Measurements from ENCODE around the gene NPLOC4.
"Not testable (repeated sequence)": the region's sequence is repeated elsewhere in the genome, so short reads cannot be mapped to it uniquely, and the experiment has no call there.

NPLOC4 gene

GRCh38 chr17:81539961-81540675 is 96.8 kb downstream of the NPLOC4 start:
- no peak overlapping the region for H3K4me3 ChIP-seq (ENCODE audit: low read length)
- no peak for DNase-seq (ENCODE audit: low read depth, low spot score)

GRCh38 chr17:81539571-81539900 is 97.4 kb downstream of the NPLOC4 start:
- H3K4me3 ChIP-seq (ENCODE audit: low read length): no peak overlapping the region
- no peak for DNase-seq (ENCODE audit: low read depth, low spot score)

GRCh38 chr17:81538651-81539570 is 98.0 kb downstream of the NPLOC4 start:
- no peak for DNase-seq (ENCODE audit: low read depth, low spot score)
- H3K4me3 ChIP-seq (ENCODE audit: low read length): no peak overlapping the region

- DNase-seq (ENCODE audit: low read depth, low spot score): no peak
- H3K4me3 ChIP-seq (ENCODE audit: low read length): no peak overlapping the region
Measured at GRCh38 chr17:81537856-81538555, 98.9 kb downstream of the NPLOC4 start.

GRCh38 chr17:81537343-81537855 is 99.5 kb downstream of the NPLOC4 start:
- no peak for DNase-seq (ENCODE audit: low read depth, low spot score)
- H3K4me3 ChIP-seq (ENCODE audit: low read length): no peak overlapping the region

- no peak overlapping the region for H3K4me3 ChIP-seq (ENCODE audit: low read length)
- no peak for DNase-seq (ENCODE audit: low read depth, low spot score)
Measured at GRCh38 chr17:81536299-81537290, 100.3 kb downstream of the NPLOC4 start.

GRCh38 chr17:81535480-81536298 is 101.2 kb downstream of the NPLOC4 start:
- no peak for DNase-seq (ENCODE audit: low read depth, low spot score)
- no peak overlapping the region for H3K4me3 ChIP-seq (ENCODE audit: low read length)

GRCh38 chr17:81535007-81535328 is 101.9 kb downstream of the NPLOC4 start:
- no peak for DNase-seq (ENCODE audit: low read depth, low spot score)
- H3K4me3 ChIP-seq (ENCODE audit: low read length): no peak overlapping the region

GRCh38 chr17:81534157-81535006 is 102.5 kb downstream of the NPLOC4 start:
- no peak for DNase-seq (ENCODE audit: low read depth, low spot score)
- no peak overlapping the region for H3K4me3 ChIP-seq (ENCODE audit: low read length)

- no peak overlapping the region for H3K4me3 ChIP-seq (ENCODE audit: low read length)
- no peak for DNase-seq (ENCODE audit: low read depth, low spot score)
Measured at GRCh38 chr17:81533339-81534141, 103.4 kb downstream of the NPLOC4 start.

- H3K4me3 ChIP-seq (ENCODE audit: low read length): no peak overlapping the region
- DNase-seq (ENCODE audit: low read depth, low spot score): no peak
Measured at GRCh38 chr17:81532490-81533287, 104.2 kb downstream of the NPLOC4 start.

GRCh38 chr17:81531998-81532404 is 104.9 kb downstream of the NPLOC4 start:
- DNase-seq (ENCODE audit: low read depth, low spot score); H3K4me3 ChIP-seq (ENCODE audit: low read length): not testable (repeated sequence)

GRCh38 chr17:81531013-81531412 is 105.9 kb downstream of the NPLOC4 start:
- H3K4me3 ChIP-seq (ENCODE audit: low read length); DNase-seq (ENCODE audit: low read depth, low spot score): not testable (repeated sequence)

GRCh38 chr17:81529437-81529803 is 107.5 kb downstream of the NPLOC4 start:
- DNase-seq (ENCODE audit: low read depth, low spot score): no peak
- H3K4me3 ChIP-seq (ENCODE audit: low read length): no peak overlapping the region

GRCh38 chr17:81528651-81529436 is 108.1 kb downstream of the NPLOC4 start:
- no peak for DNase-seq (ENCODE audit: low read depth, low spot score)
- no peak overlapping the region for H3K4me3 ChIP-seq (ENCODE audit: low read length)

Data from Jurkat, Clone E6-1 (cell line).